Raji (cell line): ENCODE results near the gene SERTAD3.

Experiments used
- POLR2A ChIP-seq: IDR thresholded peaks from 2 replicates; pipeline ENCODE4 v1.6.1; 2011; ENCODE audit warnings: low read depth, low read length, control low read depth; ENCODE audit not compliant: insufficient read depth

SERTAD3 gene

GRCh38 chr19:40398417-40399131 is 45.6 kb downstream of the SERTAD3 start:
- TF ChIP-seq POLR2A: no peak

DNA sequence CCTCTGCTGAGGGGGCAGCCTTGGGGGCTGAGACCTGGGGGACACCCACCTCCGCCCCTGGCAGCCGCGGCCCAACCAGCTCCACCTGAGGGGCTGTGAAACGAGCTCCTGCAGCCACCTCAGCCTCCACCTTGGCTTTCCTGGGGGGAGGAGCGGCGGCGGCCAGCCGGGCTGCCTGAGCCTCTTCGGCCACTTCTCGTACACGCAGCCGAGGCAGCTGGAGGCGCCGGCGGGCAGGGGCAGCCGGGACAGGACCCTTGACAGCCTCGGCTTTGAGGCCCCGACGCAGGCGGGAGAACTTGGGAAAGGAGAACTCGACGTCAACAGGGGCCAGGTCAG is 46.6 kb downstream of the SERTAD3 start:
- TF ChIP-seq POLR2A: no peak

GRCh38 chr19:40396886-40397567 is 47.1 kb downstream of the SERTAD3 start:
- no peak for TF ChIP-seq POLR2A

DNA sequence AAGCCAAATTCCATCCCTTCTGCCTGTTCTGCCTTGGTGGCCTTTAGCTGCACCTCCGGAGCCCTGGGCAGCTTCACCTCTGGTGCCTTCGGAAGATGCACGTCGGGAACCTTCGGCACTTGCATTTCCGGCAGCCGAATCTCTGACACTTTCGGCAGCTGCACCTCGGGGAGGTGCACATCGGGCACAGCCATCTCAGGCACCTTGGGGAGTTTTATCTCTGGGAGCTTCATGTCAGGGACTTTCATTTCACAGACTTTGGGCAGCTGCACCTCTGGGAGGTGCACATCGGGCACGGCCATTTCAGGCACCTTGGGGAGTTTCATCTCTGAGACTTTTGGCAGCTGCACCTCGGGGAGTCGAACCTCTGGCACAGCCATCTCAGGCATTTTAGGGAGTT is 48.2 kb downstream of the SERTAD3 start:
- no peak for TF ChIP-seq POLR2A

DNA sequence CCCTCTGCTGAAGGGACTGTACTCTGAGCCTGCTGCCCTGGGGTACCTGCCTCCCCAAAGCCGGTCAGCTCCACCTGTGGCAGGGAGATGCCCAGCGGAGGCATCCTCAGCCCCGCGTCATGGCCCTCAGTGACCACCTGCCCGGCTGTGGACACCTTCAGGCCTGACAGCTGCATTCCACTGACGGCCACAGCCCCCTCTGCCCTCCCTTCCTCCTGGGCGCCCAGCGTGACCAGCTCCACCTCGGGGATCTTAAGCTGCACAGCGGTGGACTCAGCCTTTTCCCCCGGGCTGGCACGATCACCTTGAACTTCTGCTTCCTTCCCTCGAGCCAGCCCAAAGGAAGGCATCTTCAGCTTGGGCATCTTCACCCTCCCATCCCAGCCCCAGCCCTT is 49.3 kb downstream of the SERTAD3 start:
- no peak for TF ChIP-seq POLR2A

GRCh38 chr19:40393894-40394815 is 50.0 kb downstream of the SERTAD3 start:
- TF ChIP-seq POLR2A: no peak

- no peak for TF ChIP-seq POLR2A
These were observed 51.1 kb downstream of the SERTAD3 start for GRCh38 chr19:40392894-40393517.

GRCh38 chr19:40392123-40392522 is 52.0 kb downstream of the SERTAD3 start:
- no peak for TF ChIP-seq POLR2A
